DMS114 treated with DMSO at 0.1 percent for 48 hours (cell line): Measurements from ENCODE around the gene VAPB.

ENCODE experiments used
- DNase-seq: peaks from one replicate; lab custom pipeline; 2025; ENCODE audit not compliant: unreplicated experiment; lab: John Stamatoyannopoulos, UW

Gene VAPB

DNA sequence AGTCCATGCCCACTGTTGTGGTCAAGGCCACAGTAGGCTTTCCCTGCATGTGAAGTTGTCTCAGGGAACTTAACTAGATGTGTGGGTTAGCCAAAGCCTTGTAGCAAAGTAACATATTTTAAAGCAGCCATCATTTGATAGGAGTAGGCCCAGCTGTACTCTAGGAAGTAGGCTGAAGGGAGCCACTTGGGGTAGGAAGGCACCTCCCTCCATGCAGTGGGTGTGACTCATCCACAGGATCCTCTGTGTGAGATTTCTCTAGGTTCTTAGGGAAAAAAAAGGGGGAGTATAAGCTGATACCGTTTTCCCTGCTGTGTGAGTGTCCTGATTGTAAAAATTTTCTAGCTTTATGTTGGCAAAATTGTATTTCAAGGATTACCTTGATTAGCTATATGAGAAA is 44.7 kb downstream of the VAPB start:
- DNase-seq: no peak

DNA sequence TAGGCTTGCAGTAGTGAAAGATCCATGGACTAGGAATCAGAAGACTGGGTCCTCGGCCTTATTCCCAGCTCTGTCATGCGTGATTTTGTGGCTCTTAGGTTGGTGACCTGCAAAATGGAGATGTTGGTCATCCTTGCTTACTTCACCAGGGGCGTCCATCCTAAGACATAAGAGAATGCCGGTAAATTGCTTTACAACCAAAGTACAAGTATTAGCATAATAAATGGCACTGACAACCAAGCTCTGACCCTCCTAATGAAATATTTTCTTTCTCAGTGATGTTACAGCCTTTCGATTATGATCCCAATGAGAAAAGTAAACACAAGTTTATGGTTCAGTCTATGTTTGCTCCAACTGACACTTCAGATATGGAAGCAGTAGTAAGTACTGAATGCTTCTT is 45.3 kb downstream of the VAPB start:
- DNase-seq: no peak

DNA sequence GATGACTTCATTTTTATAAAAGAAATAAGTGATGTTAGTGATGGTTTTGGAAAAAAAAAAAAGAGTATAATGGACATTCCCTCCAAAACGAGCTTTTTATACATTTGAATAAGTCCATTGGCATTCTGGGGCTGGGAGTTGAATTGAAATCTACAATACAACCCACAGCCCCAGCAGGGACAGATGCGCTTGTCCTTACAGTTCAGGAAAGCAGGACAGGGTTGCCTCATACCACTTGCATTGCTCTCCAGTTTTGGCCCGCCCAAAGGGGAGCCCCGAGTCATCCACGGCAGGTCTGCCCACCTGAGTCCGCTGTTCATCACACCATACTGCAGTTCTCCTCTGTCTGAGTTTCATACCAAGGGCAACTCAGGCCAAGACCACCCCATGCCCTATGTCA is 46.2 kb downstream of the VAPB start:
- DNase-seq: no peak

- DNase-seq: no peak
Observed at GRCh38 chr20:58436868-58437645, 48.0 kb downstream of the VAPB start.

GRCh38 chr20:58438970-58439808 is 50.2 kb downstream of the VAPB start:
- DNase-seq: no peak

- no peak for DNase-seq
Observed at GRCh38 chr20:58440021-58440767, 51.2 kb downstream of the VAPB start.

DNA sequence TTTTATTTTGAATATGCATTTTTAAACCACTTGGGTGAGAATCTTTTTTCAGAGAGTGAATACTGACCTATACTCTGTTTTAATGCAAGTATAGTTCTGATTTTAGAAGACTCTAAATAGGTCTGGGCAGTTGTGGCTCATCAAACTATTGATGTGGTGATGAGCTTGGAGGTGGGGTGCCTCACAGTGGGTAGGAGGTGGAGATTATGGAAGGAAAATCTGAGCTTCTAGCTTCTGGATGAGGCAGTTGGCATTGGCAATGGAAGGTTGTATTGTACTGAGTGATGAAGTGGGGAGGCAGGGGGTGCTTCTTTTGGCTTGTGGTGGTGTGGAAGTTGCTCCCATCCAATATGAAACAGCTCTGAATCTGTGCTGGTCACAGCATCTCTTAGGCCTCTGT is 52.7 kb downstream of the VAPB start:
- no peak for DNase-seq

DNA sequence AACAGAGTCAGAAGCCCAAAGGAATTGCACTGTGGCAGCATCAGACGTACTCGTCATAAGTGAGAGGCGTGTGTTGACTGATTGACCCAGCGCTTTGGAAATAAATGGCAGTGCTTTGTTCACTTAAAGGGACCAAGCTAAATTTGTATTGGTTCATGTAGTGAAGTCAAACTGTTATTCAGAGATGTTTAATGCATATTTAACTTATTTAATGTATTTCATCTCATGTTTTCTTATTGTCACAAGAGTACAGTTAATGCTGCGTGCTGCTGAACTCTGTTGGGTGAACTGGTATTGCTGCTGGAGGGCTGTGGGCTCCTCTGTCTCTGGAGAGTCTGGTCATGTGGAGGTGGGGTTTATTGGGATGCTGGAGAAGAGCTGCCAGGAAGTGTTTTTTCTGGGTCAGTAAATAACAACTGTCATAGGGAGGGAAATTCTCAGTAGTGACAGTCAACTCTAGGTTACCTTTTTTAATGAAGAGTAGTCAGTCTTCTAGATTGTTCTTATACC is 55.8 kb downstream of the VAPB start:
- DNase-seq: no peak

- DNase-seq: no peak
Observed at GRCh38 chr20:58446264-58446959, 57.4 kb downstream of the VAPB start.

DNA sequence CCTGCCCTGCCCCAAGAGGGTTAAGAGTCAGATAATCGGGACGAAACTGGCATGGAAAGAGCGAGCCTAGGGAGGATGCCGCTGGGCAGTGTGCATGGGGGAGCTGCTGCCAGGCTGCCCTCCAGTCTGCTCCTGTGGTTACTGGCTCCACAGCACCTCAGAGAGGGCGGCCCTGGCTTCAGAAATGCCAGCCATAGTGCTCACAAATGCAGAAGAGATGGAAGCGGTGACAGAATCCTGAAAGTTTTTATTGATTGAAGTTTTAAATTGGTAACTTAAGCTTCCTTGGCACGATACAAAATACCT is 57.9 kb downstream of the VAPB start:
- no peak for DNase-seq

- peak; percentile 27 for DNase-seq
Observed at GRCh38 chr20:58447511-58448391, 58.7 kb downstream of the VAPB start.

DNA sequence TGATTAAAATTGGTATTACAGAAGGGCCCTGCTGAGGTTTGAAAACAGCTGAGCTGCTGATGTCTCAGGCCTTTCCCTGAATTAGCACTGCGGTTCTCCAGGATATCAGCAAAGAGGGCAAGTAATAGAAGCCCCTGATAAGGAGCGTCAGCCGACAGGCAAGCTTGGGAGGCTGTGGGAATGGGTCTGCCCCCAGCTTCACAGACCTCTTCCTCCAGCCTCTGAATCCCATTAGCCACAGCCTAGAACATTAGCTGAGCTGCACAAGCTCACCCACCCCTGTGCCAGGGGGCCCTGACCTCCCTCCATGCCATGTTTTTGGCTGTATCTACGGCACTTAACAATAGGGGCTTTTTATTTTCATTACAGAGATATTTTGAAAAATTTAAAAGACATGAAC is 59.9 kb downstream of the VAPB start:
- DNase-seq: no peak

DNA sequence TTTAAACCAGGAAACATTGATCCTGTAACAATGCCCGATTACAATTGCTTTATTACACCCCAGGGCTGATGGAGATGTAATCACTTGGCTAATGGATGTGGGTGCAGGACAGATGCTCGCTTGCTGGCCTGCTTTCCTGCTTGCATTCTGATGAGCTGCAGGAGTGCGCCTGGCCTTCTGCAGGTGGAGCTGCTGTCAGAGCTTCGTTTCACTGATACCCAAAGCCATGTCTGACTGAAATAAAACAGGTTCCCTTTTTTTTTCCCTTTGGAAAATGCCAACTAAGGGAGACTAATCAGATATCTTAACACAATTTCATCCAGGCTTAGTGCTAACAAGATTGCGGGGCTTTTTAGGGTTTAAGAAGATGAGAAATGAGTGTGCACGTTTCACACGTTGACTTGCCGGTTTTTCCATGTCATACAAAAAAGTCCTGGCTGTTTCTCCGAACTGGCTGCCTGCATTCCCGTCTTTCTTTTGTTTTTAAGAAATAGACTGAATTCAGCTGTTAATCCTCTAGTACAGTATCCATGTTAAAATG is 60.7 kb downstream of the VAPB start:
- no peak for DNase-seq

DNA sequence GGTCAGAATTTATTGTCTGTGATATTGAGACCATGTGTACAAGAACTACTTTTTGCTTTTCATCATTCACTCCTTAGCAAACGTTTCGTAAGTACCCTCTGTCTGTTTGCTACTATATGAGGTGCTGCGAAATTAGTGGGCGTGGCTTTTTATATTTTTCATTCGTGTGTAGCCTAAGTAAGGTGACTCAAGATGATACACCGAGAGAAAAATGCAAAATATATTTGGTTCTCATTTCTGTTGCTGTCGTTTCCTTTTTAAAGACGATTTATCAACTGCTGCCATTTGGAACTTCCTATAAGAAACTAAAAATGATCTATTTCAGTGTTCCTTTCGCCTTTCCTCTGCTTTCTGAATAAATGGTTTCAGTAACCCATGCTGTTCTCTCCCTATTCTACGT is 61.2 kb downstream of the VAPB start:
- no peak for DNase-seq

- DNase-seq: no peak
Observed at GRCh38 chr20:58452667-58453255, 63.7 kb downstream of the VAPB start.

DNA sequence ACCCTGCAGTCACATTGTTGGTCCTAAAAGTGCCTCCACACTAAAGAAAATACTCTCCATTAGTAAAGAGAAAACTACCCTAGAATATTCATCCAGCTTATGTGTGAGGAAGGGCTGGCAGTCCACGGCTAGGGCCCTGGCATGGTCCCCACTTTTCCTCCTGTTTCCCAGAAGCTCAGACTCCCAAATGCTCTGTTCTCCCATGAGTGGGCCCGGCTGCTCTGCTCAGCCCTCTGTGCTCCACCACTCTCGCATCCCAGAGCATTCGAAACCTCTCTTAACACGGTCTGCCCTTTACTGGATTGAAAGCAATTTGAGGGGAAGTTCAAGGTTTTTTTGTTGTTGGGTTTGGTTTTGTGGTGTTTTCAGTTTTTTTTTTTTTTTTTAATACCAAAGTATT is 64.4 kb downstream of the VAPB start:
- no peak for DNase-seq

GRCh38 chr20:58454460-58454859 is 65.4 kb downstream of the VAPB start:
- no peak for DNase-seq

DNA sequence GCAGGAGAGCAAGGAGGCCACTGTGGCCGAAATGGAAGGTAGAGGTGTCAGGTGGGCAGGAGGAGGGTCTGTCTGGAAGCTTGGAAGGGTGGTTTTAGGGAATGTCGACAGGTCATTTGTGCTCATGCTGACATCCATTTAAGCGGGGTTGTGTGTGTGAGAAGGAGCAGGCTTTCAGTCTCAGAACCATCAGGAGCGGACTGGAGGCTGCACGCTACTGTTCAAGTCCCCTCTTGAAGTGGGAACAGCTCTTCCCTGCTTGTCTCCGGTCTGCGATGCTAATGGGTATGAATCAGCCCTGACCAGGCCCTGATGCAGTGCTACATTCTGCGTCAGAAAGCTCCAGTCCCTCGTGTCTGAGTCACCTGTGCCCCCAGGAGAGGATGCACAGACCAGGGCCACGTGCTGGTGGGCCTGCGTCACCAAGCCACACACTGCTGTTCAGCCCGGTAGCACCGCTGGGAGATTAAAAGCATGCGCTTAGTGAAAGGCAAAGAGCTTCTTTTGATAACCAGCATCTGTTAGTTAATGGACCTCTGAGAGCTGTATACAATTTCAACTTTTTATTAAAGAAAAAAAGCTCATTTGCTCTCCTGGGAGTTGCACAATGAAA is 68.2 kb downstream of the VAPB start:
- no peak for DNase-seq
